ENCODE data around the gene LNP1.

The LNP1 gene

GRCh38 chr3:100416863-100417262 is 15.5 kb downstream of the LNP1 start:
- Histone ChIP-seq H3K27me3 (ENCODE audit: control insufficient read depth, insufficient read depth, low read length) (no peaks in the 10 kb centered on the region), H3K4me1 (ENCODE audit: control insufficient read depth, low read depth, low read length) (peaks cover 19% of the 10 kb centered on the region), H3K36me3 (ENCODE audit: control insufficient read depth, low read depth, low read length) (no peaks in the 10 kb centered on the region), H3K27ac (ENCODE audit: low read length) (no peak overlapping the region), H3K9me3 (ENCODE audit: control insufficient read depth, low read depth, low read length) (no peaks in the 10 kb centered on the region), H3K4me3 (ENCODE audit: low read length) (no peak overlapping the region), H3K9ac (ENCODE audit: low read length) (no peak overlapping the region)

GRCh38 chr3:100419406-100419805 is 18.1 kb downstream of the LNP1 start:
- Histone ChIP-seq H3K9me3 (ENCODE audit: control insufficient read depth, low read depth, low read length) (no peaks in the 10 kb centered on the region), H3K4me3 (ENCODE audit: low read length) (no peak overlapping the region), H3K4me1 (ENCODE audit: control insufficient read depth, low read depth, low read length) (peaks cover 11% of the 10 kb centered on the region), H3K9ac (ENCODE audit: low read length) (no peak overlapping the region), H3K36me3 (ENCODE audit: control insufficient read depth, low read depth, low read length) (no peaks in the 10 kb centered on the region), H3K27me3 (ENCODE audit: control insufficient read depth, insufficient read depth, low read length) (no peaks in the 10 kb centered on the region), H3K27ac (ENCODE audit: low read length) (no peak overlapping the region)

GRCh38 chr3:100420885-100421284 is 19.5 kb downstream of the LNP1 start:
- Histone ChIP-seq H3K27me3 (ENCODE audit: control insufficient read depth, insufficient read depth, low read length) (no peaks in the 10 kb centered on the region), H3K4me3 (ENCODE audit: low read length) (no peak overlapping the region), H3K36me3 (ENCODE audit: control insufficient read depth, low read depth, low read length) (no peaks in the 10 kb centered on the region), H3K9me3 (ENCODE audit: control insufficient read depth, low read depth, low read length) (no peaks in the 10 kb centered on the region), H3K4me1 (ENCODE audit: control insufficient read depth, low read depth, low read length) (peaks cover 5% of the 10 kb centered on the region), H3K9ac (ENCODE audit: low read length) (no peak overlapping the region), H3K27ac (ENCODE audit: low read length) (no peak overlapping the region)

- Histone ChIP-seq H3K27ac (ENCODE audit: low read length) (no peak overlapping the region), H3K9me3 (ENCODE audit: control insufficient read depth, low read depth, low read length) (no peaks in the 10 kb centered on the region), H3K36me3 (ENCODE audit: control insufficient read depth, low read depth, low read length) (no peaks in the 10 kb centered on the region), H3K4me1 (ENCODE audit: control insufficient read depth, low read depth, low read length) (peaks cover 4% of the 10 kb centered on the region), H3K9ac (ENCODE audit: low read length) (no peak overlapping the region), H3K4me3 (ENCODE audit: low read length) (no peak overlapping the region), H3K27me3 (ENCODE audit: control insufficient read depth, insufficient read depth, low read length) (no peaks in the 10 kb centered on the region)
These were observed 22.3 kb downstream of the LNP1 start for GRCh38 chr3:100423611-100424010.

GRCh38 chr3:100424261-100424660 is 22.9 kb downstream of the LNP1 start:
- no peak overlapping the region for H3K9ac ChIP-seq (ENCODE audit: low read length)

GRCh38 chr3:100425316-100425715 is 24.0 kb downstream of the LNP1 start:
- Histone ChIP-seq H3K27me3 (ENCODE audit: control insufficient read depth, insufficient read depth, low read length) (no peaks in the 10 kb centered on the region), H3K4me1 (ENCODE audit: control insufficient read depth, low read depth, low read length) (peaks cover 4% of the 10 kb centered on the region), H3K9me3 (ENCODE audit: control insufficient read depth, low read depth, low read length) (no peaks in the 10 kb centered on the region), H3K4me3 (ENCODE audit: low read length) (no peak overlapping the region), H3K9ac (ENCODE audit: low read length) (no peak overlapping the region), H3K36me3 (ENCODE audit: control insufficient read depth, low read depth, low read length) (no peaks in the 10 kb centered on the region), H3K27ac (ENCODE audit: low read length) (no peak overlapping the region)

More at GRCh38 chr3:100424261-100424660, 22.9 kb downstream of the LNP1 start:
- Histone ChIP-seq H3K27ac (ENCODE audit: low read length) (no peak overlapping the region), H3K4me1 (ENCODE audit: control insufficient read depth, low read depth, low read length) (peaks cover 4% of the 10 kb centered on the region), H3K9me3 (ENCODE audit: control insufficient read depth, low read depth, low read length) (no peaks in the 10 kb centered on the region), H3K4me3 (ENCODE audit: low read length) (no peak overlapping the region), H3K27me3 (ENCODE audit: control insufficient read depth, insufficient read depth, low read length) (no peaks in the 10 kb centered on the region), H3K36me3 (ENCODE audit: control insufficient read depth, low read depth, low read length) (no peaks in the 10 kb centered on the region)

GRCh38 chr3:100426067-100426682 is 24.8 kb downstream of the LNP1 start:
- H3K27ac ChIP-seq (ENCODE audit: low read length): no peak overlapping the region
- no peaks in the 10 kb centered on the region for H3K36me3 ChIP-seq (ENCODE audit: control insufficient read depth, low read depth, low read length)
- H3K27me3 ChIP-seq (ENCODE audit: control insufficient read depth, insufficient read depth, low read length): no peaks in the 10 kb centered on the region
- no peak overlapping the region for H3K4me3 ChIP-seq (ENCODE audit: low read length)
- no peaks in the 10 kb centered on the region for H3K9me3 ChIP-seq (ENCODE audit: control insufficient read depth, low read depth, low read length)
- H3K4me1 ChIP-seq (ENCODE audit: control insufficient read depth, low read depth, low read length): peaks cover 2% of the 10 kb centered on the region
- H3K9ac ChIP-seq (ENCODE audit: low read length): no peak overlapping the region

- H3K9ac ChIP-seq (ENCODE audit: low read length): no peak overlapping the region
- H3K4me3 ChIP-seq (ENCODE audit: low read length): no peak overlapping the region
- H3K27ac ChIP-seq (ENCODE audit: low read length): no peak overlapping the region
- H3K36me3 ChIP-seq (ENCODE audit: control insufficient read depth, low read depth, low read length): no peaks in the 10 kb centered on the region
- H3K27me3 ChIP-seq (ENCODE audit: control insufficient read depth, insufficient read depth, low read length): no peaks in the 10 kb centered on the region
- H3K9me3 ChIP-seq (ENCODE audit: control insufficient read depth, low read depth, low read length): no peaks in the 10 kb centered on the region
- H3K4me1 ChIP-seq (ENCODE audit: control insufficient read depth, low read depth, low read length): no peaks in the 10 kb centered on the region
These were observed 26.4 kb downstream of the LNP1 start for GRCh38 chr3:100427699-100428098.

GRCh38 chr3:100429187-100429716 is 27.9 kb downstream of the LNP1 start:
- Histone ChIP-seq H3K27me3 (ENCODE audit: control insufficient read depth, insufficient read depth, low read length) (no peaks in the 10 kb centered on the region), H3K27ac (ENCODE audit: low read length) (no peak overlapping the region), H3K36me3 (ENCODE audit: control insufficient read depth, low read depth, low read length) (no peaks in the 10 kb centered on the region), H3K9me3 (ENCODE audit: control insufficient read depth, low read depth, low read length) (no peaks in the 10 kb centered on the region), H3K4me1 (ENCODE audit: control insufficient read depth, low read depth, low read length) (no peaks in the 10 kb centered on the region), H3K9ac (ENCODE audit: low read length) (no peak overlapping the region), H3K4me3 (ENCODE audit: low read length) (no peak overlapping the region)

GRCh38 chr3:100436951-100437350 is 35.6 kb downstream of the LNP1 start:
- no peak overlapping the region for H3K4me3 ChIP-seq (ENCODE audit: low read length)
- no peaks in the 10 kb centered on the region for H3K9me3 ChIP-seq (ENCODE audit: control insufficient read depth, low read depth, low read length)
- H3K27ac ChIP-seq (ENCODE audit: low read length): no peak overlapping the region
- no peaks in the 10 kb centered on the region for H3K27me3 ChIP-seq (ENCODE audit: control insufficient read depth, insufficient read depth, low read length)
- no peak overlapping the region for H3K9ac ChIP-seq (ENCODE audit: low read length)
- no peaks in the 10 kb centered on the region for H3K36me3 ChIP-seq (ENCODE audit: control insufficient read depth, low read depth, low read length)
- H3K4me1 ChIP-seq (ENCODE audit: control insufficient read depth, low read depth, low read length): no peaks in the 10 kb centered on the region

- H3K9ac ChIP-seq (ENCODE audit: low read length): no peak overlapping the region
These were observed 36.6 kb downstream of the LNP1 start for GRCh38 chr3:100437721-100438622.

More at GRCh38 chr3:100437721-100438622, 36.6 kb downstream of the LNP1 start:
- Histone ChIP-seq H3K9me3 (ENCODE audit: control insufficient read depth, low read depth, low read length) (peaks cover 4% of the 10 kb centered on the region), H3K36me3 (ENCODE audit: control insufficient read depth, low read depth, low read length) (no peaks in the 10 kb centered on the region), H3K27ac (ENCODE audit: low read length) (no peak overlapping the region), H3K27me3 (ENCODE audit: control insufficient read depth, insufficient read depth, low read length) (no peaks in the 10 kb centered on the region), H3K4me3 (ENCODE audit: low read length) (no peak overlapping the region), H3K4me1 (ENCODE audit: control insufficient read depth, low read depth, low read length) (no peaks in the 10 kb centered on the region)

Data from iPS-18a (cell line).